Adrenal gland (tissue), 12 donors: ENCODE data around the gene METTL21C. TPM values are rescaled to one million over a fixed set of nuclear protein-coding genes. Genes with fewer than 3 reads are reported as not detected.

ENCODE experiments used
- DNase-seq, 7 donors: peaks; one replicate each; pipeline ENCODE4 v3.0.0-alpha.2; 2019 to 2020
- H3K27ac ChIP-seq, 5 donors: fragments of 200-600 bp; sonication (generic) in 4 of 5; 1 replicate in 3 of 5; 2 replicates in 2 of 5; pipeline versions ENCODE4 v1.5.1 to v1.8.0; 2016 to 2020; ENCODE audit warnings: mild to moderate bottlenecking in 1 of 5
- H3K27me3 ChIP-seq: fragments of 200-600 bp; 2 replicates; pipeline ENCODE4 v1.8.0; 2021
- H3K36me3 ChIP-seq, 2 donors: fragments of 200-600 bp; replicated peaks in 1 of 2; 1 replicate in 1 of 2; 2 replicates in 1 of 2; pipeline versions ENCODE4 v1.5.1 to v1.8.0; 2018 to 2022
- H3K4me1 ChIP-seq, 2 donors: fragments of 200-600 bp; replicated peaks in 1 of 2; 1 replicate in 1 of 2; 2 replicates in 1 of 2; pipeline versions ENCODE4 v1.5.1 to v1.8.0; 2018 to 2021
- H3K4me3 ChIP-seq, 4 donors: fragments of 200-600 bp; sonication (generic) in 3 of 4; one replicate each; pipeline ENCODE4 v1.5.1; 2016 to 2018
- H3K9me3 ChIP-seq, 3 donors: fragments of 200-600 bp; sonication (generic) in 1 of 3; replicated peaks in 1 of 3; 1 replicate in 2 of 3; 2 replicates in 1 of 3; pipeline versions ENCODE4 v1.5.1 to v1.8.0; 2016 to 2021
- POLR2A ChIP-seq, 2 donors: fragments of 450-650 bp; IDR thresholded peaks; one replicate each; pipeline ENCODE4 v1.6.1; 2017; ENCODE audit warnings: antibody characterized with exemption in 2 of 2, mild to moderate bottlenecking in 2 of 2, moderate library complexity in 1 of 2
- WGBS, 4 donors: extraction: QIAGEN DNeasy Blood & Tissue Kit in 2 of 4; methylation state at CpG; one replicate each; pipeline versions ENCODE4 v1.1.5 to v1.1.7; 2013 to 2017; 5-methylcytosine and 5-hydroxymethylcytosine counted together
- intact Hi-C, 2 donors: fragments of 100-400 bp; cut with DNase I; formaldehyde crosslinking; loops; one replicate each; pipeline versions ENCODE4 v1.14.1 to v1.15.0; 2022 to 2023
- polyA plus RNA-seq, 3 donors: library from polyadenylated mRNA; stranded (reverse); fragments of 200-250 nt in 2 of 3; fragments of 350-450 nt in 1 of 3; fragmentation: Illumina TruSeq in 1 of 3; extraction: RNeasy Lipid Tissue Mini Kit (QIAGEN cat#74804) in 1 of 3; gene quantifications; one replicate each; pipeline ENCODE4 v1.2.3, GENCODE V29; 2013 to 2014
- total RNA-seq, 9 donors: library from RNA; depleted of rRNA in 4 of 9; stranded (reverse); fragments of >200 nt in 4 of 9; fragments of 120-200 nt in 1 of 9; fragmentation: NEBNext Ultra II Directional in 1 of 9; extraction: Animal tissue kit (Norgen Biotek cat#: 25700) in 1 of 9; gene quantifications; one replicate each; pipeline versions ENCODE4 v1.1.0 to v1.2.4, GENCODE V29; 2013 to 2023
- TF ChIP-seq, protein P1 (sequence below), 6 experiments: fragments of 450-650 bp in 4 of 6; fragments of 200-600 bp in 2 of 6; sonication (generic) in 1 of 6; IDR thresholded peaks; 1 replicate in 5 of 6; 2 replicates in 1 of 6; pipeline versions ENCODE4 v1.5.1 to v1.8.0; 2016 to 2021; ENCODE audit warnings: antibody characterized with exemption in 6 of 6, mild to moderate bottlenecking in 2 of 6, moderate library complexity in 1 of 6
- donor health status: healthy with polysubstance abuse.
- donor health status: Bipolar disorder and iron deficiency.
- donor health status: DM: yes; HTN: yes; CAD: no.
- donor health status: DM: no; HTN: no; CAD: no.
- donor health status: DM: no; HTN: no; CAD: no.
- donor health status: DM: yes; HTN: yes; CAD: no.

METTL21C gene
- total and polyA plus RNA-seq, 12 donors = not detected

DNA sequence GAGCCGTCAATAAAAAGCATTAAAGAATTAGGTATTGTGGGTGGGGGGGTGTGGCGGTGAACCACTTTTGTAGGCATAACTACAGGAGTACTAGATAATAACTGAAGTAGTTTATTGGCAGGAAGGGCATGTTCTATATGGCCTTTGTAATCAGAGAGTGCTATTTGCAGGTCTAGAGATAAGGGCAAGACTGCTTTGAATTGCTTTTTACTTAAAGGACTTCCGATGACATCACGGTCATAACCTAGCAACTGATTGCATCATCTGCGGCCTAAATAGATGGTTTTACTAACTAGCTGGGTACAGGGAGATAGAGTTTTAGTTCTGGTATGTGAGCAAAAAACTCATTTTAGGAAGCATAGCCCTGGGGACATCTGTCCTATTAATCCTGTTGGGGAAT, 24.7 kb downstream of the METTL21C start:
- Histone ChIP-seq H3K4me3 (no peak overlapping the region), H3K4me1 (no peaks in the 10 kb centered on the region), H3K9me3 (no peaks in the 10 kb centered on the region), H3K36me3 (peaks cover 0 to 49% of the 10 kb centered on the region in 2 donors), H3K27ac (no peak overlapping the region), H3K27me3 (no peaks in the 10 kb centered on the region)
- intact Hi-C loops = no loop called here
- 60 to 82% (median 68%) methylated on average over 5 of the region's 5 CpGs for WGBS, 4 donors
- DNase-seq = no peak
- TF ChIP-seq POLR2A (IDR thresholded peaks at IDR 0.05) = no peak
- TF ChIP-seq, protein P1, sequence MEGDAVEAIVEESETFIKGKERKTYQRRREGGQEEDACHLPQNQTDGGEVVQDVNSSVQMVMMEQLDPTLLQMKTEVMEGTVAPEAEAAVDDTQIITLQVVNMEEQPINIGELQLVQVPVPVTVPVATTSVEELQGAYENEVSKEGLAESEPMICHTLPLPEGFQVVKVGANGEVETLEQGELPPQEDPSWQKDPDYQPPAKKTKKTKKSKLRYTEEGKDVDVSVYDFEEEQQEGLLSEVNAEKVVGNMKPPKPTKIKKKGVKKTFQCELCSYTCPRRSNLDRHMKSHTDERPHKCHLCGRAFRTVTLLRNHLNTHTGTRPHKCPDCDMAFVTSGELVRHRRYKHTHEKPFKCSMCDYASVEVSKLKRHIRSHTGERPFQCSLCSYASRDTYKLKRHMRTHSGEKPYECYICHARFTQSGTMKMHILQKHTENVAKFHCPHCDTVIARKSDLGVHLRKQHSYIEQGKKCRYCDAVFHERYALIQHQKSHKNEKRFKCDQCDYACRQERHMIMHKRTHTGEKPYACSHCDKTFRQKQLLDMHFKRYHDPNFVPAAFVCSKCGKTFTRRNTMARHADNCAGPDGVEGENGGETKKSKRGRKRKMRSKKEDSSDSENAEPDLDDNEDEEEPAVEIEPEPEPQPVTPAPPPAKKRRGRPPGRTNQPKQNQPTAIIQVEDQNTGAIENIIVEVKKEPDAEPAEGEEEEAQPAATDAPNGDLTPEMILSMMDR (IDR thresholded peaks at IDR 0.05) = no peak

DNA sequence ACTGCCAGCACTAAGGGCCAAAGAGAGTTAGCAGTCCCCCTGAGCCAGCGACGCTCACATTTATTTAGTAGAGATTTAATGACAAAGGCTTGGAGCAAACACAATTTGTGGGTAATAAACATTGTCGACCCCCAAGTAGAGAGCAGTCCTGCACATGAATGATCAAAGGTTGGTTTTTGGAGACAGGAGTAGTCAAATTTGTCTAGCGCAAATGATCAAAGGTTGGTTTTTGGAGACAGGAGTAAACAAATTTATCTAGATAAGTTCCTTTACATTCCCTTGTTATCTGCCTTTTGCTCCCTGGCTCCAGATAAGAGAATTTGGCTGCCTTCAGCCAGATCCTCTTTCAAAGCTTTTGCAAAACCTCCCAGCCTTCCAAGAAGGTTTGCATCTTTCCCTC, 26.9 kb downstream of the METTL21C start:
- TF ChIP-seq POLR2A (IDR thresholded peaks at IDR 0.05) = no peak
- TF ChIP-seq, protein P1 (IDR thresholded peaks at IDR 0.05) = no peak
- intact Hi-C loops = no loop called here
- H3K9me3 ChIP-seq = no peaks in the 10 kb centered on the region
- H3K4me3 ChIP-seq = no peak overlapping the region
- H3K27ac ChIP-seq = no peak overlapping the region
- 94 to 98% (median 97%) methylated on average over 4 of the region's 4 CpGs for WGBS, 4 donors
- peaks cover 0 to 50% of the 10 kb centered on the region in 2 donors for H3K36me3 ChIP-seq
- no peaks in the 10 kb centered on the region for H3K4me1 ChIP-seq
- no peak for DNase-seq
- H3K27me3 ChIP-seq = no peaks in the 10 kb centered on the region

DNA sequence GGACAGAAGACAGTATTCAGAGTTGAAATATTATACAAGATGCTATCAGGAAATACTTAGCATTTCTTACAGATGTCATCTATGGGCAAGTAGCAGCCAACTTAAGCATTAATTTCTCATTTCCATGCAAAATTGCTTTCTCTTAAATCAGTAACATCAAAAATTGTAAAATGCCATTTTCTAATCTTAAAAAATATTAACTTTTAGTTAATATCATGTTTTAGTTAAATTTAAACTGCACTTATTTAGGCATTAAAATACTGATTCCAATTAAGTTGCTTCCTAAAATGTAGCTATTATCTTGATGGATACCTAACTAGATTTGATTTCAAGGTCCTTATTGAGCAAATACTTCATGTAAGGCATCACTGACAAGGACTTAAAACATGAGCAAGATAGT, 27.8 kb downstream of the METTL21C start:
- H3K9me3 ChIP-seq = no peaks in the 10 kb centered on the region
- H3K36me3 ChIP-seq = peaks cover 0 to 44% of the 10 kb centered on the region in 2 donors
- no peaks in the 10 kb centered on the region for H3K27me3 ChIP-seq
- no peak overlapping the region for H3K27ac ChIP-seq
- no peaks in the 10 kb centered on the region for H3K4me1 ChIP-seq
- intact Hi-C loops = no loop called here
- TF ChIP-seq, protein P1 (IDR thresholded peaks at IDR 0.05) = no peak
- TF ChIP-seq POLR2A (IDR thresholded peaks at IDR 0.05) = no peak
- DNase-seq = no peak
- no peak overlapping the region for H3K4me3 ChIP-seq

DNA sequence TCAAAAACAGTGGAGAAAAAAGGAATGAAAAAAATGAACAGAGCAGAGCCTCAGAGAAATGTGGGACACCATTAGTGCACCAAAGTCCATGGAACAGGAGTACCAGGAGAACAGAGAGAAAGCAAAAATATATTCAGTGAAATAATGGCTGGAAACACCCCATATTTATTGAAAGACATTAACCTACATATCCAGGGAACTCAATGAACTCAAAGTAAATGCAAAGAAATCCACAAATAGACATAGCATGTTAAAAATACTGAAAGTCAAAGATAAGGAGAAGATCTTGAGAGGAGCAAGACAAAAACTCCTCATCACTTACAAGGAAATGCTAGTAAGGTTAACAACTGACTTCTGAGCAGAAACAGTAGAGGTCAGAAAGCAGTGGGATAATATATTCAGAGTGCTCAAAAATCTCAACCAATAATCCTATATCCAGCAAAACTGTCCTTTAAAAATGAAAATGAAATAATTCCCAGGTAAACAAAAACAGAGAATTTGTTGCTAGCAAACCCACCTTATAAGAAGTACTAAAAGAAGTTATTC, 35.6 kb downstream of the METTL21C start:
- Histone ChIP-seq H3K4me1 (no peaks in the 10 kb centered on the region), H3K4me3 (no peak overlapping the region), H3K36me3 (peaks cover 0 to 11% of the 10 kb centered on the region in 2 donors), H3K27ac (no peak overlapping the region), H3K27me3 (no peaks in the 10 kb centered on the region), H3K9me3 (no peaks in the 10 kb centered on the region)
- TF ChIP-seq POLR2A (IDR thresholded peaks at IDR 0.05) = no peak
- TF ChIP-seq, protein P1 (IDR thresholded peaks at IDR 0.05) = no peak
- intact Hi-C loops = no loop called here
- DNase-seq = no peak
